NCI-H345 treated with DMSO at 0.1 percent for 48 hours (cell line): ENCODE data around the gene GATA5.

Source experiments
- DNase-seq: peaks from one replicate; lab custom pipeline; 2025; ENCODE audit not compliant: unreplicated experiment; lab: John Stamatoyannopoulos, UW

Gene GATA5, protein sequence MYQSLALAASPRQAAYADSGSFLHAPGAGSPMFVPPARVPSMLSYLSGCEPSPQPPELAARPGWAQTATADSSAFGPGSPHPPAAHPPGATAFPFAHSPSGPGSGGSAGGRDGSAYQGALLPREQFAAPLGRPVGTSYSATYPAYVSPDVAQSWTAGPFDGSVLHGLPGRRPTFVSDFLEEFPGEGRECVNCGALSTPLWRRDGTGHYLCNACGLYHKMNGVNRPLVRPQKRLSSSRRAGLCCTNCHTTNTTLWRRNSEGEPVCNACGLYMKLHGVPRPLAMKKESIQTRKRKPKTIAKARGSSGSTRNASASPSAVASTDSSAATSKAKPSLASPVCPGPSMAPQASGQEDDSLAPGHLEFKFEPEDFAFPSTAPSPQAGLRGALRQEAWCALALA

GRCh38 chr20:62475772-62476055 lies at the start of gene GATA5:
Gene GATA5, minus strand, starts transcription at chr20:62475995. Its CDS starts 474 bp downstream, at chr20:62475521.
- no peak for DNase-seq

DNA sequence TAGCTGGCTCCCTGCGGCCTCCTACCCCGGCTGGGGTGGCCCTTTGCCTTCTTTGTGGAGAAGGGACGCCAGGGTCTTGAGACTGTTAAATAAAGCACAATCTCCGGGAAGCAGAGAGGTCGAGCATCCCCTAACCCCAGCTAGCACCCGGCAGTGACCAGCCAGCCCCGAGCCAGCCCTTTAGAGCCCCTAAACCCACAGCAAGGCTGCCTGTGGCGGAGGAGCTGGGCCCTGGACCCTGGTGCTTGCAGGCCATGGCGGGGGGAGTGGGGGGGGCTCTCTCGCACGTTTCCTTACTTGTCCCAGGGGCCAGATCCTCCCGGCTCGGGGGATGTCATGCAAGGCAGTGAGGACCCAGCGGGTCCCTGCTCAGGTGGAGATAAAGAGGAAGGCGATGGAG lies 49.2 kb upstream of the GATA5 start:
- DNase-seq: no peak

GRCh38 chr20:62524505-62524911 lies 48.7 kb upstream of the GATA5 start:
- DNase-seq: no peak

- DNase-seq: no peak
These were observed 47.8 kb upstream of the GATA5 start for GRCh38 chr20:62523473-62524203.

DNA sequence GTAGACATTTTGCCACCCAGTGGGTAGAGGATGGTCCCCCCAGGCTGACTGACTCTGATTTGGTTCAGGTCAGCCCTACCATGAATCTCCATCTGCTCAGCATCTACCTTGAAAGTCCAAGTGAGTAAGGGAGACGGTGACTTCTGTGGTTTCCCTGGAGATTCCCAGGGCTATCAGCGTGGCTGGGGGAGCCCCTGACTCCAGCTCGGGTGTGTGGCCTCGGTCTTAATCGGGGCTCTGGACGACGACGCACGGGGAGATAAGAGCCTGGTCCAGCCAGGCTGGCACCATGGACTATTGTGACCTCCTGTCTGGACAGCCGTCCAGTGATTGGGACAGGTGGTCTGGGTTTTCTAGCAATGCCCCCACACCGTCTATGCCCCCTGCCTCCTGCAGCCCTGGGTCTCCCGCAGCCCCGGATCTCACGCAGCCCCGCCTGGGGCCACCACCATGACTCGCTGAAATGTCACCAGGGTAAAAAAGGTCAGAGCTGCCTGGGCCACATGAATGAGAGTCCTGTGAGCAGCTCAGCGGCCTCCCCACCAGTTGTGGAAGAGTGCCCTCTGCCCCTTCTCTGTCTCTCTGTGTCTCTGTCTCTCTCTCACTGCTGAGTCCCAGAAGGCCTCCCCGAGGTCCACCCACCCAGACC lies 47.1 kb upstream of the GATA5 start:
- no peak for DNase-seq

GRCh38 chr20:62519826-62520225 lies 44.0 kb upstream of the GATA5 start:
- no peak for DNase-seq

DNA sequence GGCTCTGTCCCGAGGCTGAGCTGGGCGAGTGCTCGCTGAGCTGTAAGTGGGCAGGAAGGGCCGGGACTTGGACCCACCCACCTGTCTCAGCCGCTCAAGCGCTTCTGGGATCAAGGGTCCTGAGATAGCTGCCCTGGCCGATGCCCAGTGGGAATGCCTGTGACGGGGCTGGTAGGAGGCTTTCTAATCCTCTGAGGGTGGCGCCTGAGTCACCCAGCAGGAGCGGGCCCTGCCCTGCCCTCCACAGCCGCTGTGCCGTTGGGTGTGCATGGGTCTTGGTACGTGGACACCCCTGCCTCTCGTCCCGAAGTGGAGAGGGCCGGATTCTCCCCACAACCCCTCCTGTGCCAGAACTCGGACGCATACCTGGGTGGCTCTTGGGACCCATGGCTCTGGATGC lies 43.1 kb upstream of the GATA5 start:
- no peak for DNase-seq

DNA sequence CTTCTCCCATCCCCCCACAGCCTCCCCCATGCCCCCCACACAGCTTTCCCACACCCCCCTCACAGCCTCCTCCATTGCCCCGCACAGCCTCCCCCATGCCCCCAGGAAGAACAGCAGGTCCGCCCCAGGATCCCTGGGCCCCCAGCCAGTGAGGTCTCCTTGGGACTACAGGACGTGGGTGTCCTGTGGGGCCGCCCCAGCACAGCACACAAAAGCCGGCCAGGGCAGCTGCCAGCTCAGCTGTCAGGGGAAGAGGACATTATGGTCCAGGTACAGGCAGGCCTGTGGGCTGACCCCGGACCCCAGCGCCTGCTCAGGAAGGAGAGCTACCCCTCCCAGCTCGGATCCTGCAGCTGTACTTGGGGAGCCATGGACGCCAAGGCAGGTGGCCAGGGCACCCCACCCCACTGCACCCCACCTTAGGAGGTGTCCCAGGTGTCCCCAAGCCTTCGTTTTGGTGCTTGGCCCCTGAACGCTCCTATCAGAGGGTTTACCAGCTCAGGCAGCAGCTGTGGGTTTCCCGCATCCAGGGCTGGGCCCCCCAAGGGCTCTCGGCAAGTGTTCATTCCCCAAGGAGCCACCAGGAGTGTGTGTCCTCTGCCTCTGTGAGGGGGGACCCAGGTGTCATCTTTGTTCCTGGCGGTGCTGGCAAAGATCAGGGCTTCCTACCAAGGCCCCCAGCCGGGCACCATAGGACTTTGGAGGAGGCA lies 42.3 kb upstream of the GATA5 start:
- no peak for DNase-seq

GRCh38 chr20:62517168-62517567 lies 41.4 kb upstream of the GATA5 start:
- DNase-seq: no peak

DNA sequence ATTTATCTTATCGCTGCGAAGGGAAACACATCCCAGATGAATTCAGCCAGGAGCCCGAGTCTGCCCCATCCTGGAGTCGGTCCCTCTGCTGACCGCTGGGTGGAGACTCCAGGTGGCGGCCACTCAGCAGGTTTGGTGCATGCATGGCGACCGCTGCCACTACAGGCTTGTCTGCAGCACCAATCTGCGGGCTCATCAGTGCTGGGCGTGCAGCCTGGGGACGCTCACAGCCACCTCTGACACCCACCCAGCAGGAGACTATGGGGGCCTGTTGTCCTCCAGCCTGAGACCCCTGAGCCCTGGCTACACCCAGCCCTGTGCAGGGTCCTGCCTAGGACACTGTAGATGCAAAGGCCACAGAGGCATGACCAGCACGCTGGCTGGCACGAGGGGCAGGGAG lies 40.5 kb upstream of the GATA5 start:
- DNase-seq: no peak

DNA sequence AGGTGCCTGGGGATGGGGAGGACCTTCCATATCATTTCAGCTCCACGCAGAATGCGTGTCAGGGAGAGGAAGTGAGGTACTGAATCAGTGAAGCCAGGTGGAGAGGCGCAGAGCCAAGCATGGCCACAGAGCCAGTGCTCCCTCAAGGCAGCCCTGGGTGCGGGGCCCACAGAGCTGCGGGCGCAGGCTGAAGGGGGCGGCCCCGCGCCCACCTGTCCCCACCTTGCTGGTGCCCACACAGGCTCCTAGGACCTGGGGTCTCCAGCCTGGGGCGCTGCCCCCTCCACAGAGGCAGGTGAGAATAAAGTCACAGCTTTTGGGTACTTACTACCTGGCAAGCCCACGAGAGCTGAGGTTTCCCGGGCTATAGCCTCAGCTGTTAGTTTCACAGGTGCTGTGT lies 40.0 kb upstream of the GATA5 start:
- no peak for DNase-seq

- DNase-seq: no peak
These were observed 39.5 kb upstream of the GATA5 start for GRCh38 chr20:62515280-62515679.

DNA sequence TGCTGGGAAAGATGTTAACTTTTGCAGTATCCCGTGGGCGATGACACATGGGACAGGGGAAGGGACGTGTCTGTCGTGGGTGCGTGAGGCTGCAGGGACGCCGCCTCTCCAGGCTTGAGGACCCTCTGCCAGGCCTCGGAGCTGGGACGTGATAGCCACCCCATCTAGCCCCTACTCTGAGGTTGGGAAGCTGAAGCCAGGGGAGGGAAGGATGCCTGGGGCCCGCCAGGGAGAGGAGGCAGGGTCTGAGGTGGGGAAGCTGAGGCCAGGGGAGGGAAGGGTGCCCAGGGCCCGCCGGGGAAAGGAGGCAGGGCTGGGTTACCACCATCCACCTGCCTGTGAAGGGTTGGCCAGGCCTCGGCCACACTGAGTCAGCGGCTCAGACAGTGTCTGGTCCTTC lies 38.2 kb upstream of the GATA5 start:
- no peak for DNase-seq

DNA sequence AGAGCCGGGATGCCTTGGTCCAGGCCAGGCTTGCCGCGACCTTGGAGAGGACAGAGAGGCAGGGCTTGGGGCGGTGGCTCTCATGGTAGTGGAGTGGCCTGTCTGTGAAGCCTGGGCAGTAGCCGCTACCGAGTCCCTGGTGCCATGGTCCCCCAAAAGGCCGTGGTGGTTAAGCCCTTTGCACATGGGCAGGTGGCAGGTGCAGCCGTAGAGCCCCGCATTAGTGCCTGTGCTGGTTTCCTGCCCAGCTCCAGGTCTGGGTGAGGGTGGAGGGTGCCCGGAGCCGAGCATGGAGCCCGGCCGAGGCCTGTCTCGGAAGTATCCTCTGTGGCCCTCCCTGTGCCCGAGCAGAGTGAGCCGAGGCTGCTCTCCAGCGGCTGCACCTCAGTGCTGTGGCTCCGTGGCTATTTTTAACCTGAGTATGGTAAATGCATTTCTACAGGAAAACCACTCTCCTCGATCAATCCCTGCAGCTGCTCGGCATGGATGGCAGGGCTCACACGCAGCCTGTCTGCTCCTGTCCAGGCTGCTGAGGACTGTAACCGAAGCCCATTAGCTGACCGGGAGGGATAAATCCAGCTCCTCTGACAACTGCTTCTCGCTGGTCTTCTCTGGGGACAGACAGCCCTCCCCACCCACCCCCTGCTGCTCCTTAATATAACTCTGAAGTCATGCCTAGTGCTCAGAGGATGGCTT lies 36.3 kb upstream of the GATA5 start:
- DNase-seq: no peak

DNA sequence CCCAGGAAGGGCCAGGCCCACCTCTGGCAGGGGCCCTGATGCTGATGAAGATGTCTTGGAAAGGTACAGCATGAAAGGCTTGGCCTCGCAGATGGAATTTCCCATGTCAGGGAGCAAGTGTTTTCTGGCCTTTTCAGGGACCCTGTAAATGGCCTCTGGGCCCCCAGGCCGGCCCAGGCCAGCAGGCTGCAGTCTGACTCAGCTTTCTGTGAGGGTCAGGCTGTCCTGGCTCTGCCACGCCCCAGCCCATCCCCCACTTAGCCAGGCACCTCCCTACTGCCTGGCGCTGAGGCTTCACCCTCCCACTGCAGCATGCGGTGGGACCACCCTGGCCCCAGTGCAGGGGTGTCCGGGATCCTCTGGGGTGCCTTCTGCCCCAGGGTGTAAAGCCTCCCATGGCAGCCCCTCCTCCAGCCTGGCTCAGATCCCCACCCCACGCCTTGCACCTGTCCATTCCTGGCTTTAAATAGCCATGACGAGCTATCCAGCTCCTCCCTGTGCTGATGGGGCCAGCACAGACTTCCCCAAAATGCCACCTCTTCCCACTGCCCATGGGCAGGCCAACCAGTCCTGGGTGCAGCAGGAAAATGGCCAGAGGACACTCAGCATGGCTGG lies 35.6 kb upstream of the GATA5 start:
- DNase-seq: no peak

GRCh38 chr20:62508641-62509051 lies 32.9 kb upstream of the GATA5 start:
- no peak for DNase-seq

- DNase-seq: no peak
These were observed 32.3 kb upstream of the GATA5 start for GRCh38 chr20:62507991-62508640.

DNA sequence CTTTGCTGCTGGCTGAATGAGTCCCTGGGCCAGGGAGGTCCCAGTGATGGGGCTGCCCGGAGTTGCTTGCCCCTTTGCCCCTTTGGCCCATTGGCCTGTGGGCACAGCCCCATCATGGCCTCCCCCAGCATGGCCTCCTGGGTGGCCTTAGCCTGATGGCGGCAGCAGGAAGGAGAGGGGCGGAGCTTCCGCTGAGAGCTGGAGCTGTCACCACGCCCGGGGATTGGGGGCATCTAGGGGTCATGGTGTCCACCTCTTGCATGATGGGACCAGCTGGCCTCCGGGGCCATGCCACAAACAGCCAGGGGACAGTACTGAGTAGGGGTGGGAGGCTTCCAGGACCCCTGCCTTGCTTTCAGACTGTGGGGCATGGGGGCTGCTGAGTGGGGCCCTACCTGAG lies 31.5 kb upstream of the GATA5 start:
- no peak for DNase-seq

DNA sequence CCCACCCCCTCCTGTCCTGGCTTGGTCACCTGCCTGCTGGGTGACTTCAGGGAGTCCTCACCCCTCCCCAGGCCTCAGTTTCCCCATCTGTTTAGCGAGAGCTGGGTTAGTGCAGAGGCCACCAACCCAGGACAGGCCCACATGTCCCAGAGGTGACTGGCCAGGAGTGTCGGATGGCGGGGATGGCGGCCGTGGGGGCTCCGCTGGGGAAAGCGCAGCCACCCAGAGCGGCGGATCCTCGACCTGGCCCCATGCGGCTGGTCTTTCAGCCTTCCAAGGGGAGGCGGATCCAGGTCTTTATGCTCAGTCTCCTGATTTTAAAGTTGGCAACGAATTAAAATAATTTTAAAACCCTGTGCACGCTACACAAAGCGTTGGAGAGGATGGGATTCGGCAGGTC lies 31.0 kb upstream of the GATA5 start:
- DNase-seq: no peak

DNA sequence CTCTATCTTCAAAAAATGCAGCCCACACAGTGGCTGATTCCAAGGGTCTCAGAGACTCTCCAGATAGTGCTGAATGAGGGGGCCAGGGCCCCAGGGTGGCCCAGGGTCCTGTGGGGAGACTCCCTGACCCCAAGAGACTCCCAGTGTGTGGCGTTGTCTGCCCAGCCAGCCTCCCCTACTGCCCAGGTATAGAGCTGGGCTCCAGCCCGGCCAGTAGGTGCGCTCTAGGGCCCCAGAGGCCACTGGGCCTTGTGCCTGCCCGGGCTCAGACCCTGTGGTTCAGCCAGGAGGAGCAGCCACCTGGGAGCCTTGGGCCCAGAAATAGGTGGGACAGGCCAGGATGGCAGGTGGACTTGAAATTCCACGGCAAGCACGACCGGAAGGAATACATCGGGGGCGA lies 30.3 kb upstream of the GATA5 start:
- no peak for DNase-seq
